Keratinocyte (primary cell): ENCODE measurements around the gene PTPRD. TPM values are rescaled to one million over a fixed set of nuclear protein-coding genes. Genes with fewer than 3 reads are reported as not detected.

ENCODE experiments used
- DNase-seq: peaks from one replicate; pipeline ENCODE4 v3.0.0-alpha.2; 2011; ENCODE audit warnings: low read depth, missing footprints, low spot score
- FAIRE-seq: peaks from 2 replicates; lab custom pipeline; 2011; peaks lifted over from hg19 to GRCh38; lab: Jason Lieb, UNC
- H2AFZ ChIP-seq: 2 replicates; pipeline ENCODE4 v1.6.0; 2012; ENCODE audit warnings: low read length, control low read depth, inconsistent platforms; ENCODE audit not compliant: control insufficient read depth
- H3K27ac ChIP-seq: 2 replicates; pipeline ENCODE4 v1.5.1; 2011; ENCODE audit warnings: low read length; ENCODE audit not compliant: control insufficient read depth, insufficient read depth
- H3K27me3 ChIP-seq: 3 replicates; pipeline ENCODE4 v1.6.0; 2011; ENCODE audit warnings: low read length; ENCODE audit not compliant: control insufficient read depth, insufficient read depth; ENCODE audit errors: extremely low read depth
- H3K36me3 ChIP-seq, 2 experiments: 2 replicates in 1 of 2; 3 replicates in 1 of 2; pipeline ENCODE4 v1.5.1; 2011; ENCODE audit warnings: low read length in 2 of 2, mild to moderate bottlenecking in 1 of 2; ENCODE audit not compliant: control insufficient read depth in 2 of 2, insufficient read depth in 2 of 2; ENCODE audit errors: extremely low read depth in 1 of 2
- H3K4me1 ChIP-seq: 3 replicates; pipeline ENCODE4 v1.5.1; 2011; ENCODE audit warnings: low read length; ENCODE audit not compliant: control insufficient read depth, insufficient read depth; ENCODE audit errors: extremely low read depth
- H3K4me2 ChIP-seq: 3 replicates; pipeline ENCODE4 v1.6.0; 2011; ENCODE audit warnings: low read depth, low read length; ENCODE audit not compliant: control insufficient read depth, insufficient read depth; ENCODE audit errors: extremely low read depth
- H3K4me3 ChIP-seq, 3 experiments: fragments of 200-600 bp in 1 of 3; sonication (generic) in 1 of 3; 2 replicates in 2 of 3; 3 replicates in 1 of 3; pipeline ENCODE4 v1.5.1; 2011 to 2016; ENCODE audit warnings: low read length in 3 of 3, mild to moderate bottlenecking in 3 of 3, control low read depth in 2 of 3, inconsistent platforms in 1 of 3, low read depth in 1 of 3, mixed read lengths in 1 of 3, mixed run types in 1 of 3, moderate library complexity in 1 of 3; ENCODE audit not compliant: control insufficient read depth in 2 of 3, insufficient read depth in 2 of 3; ENCODE audit errors: extremely low read depth in 1 of 3
- H3K79me2 ChIP-seq: 2 replicates; pipeline ENCODE4 v1.6.0; 2012; ENCODE audit warnings: low read length; ENCODE audit not compliant: control insufficient read depth, insufficient read depth
- H3K9ac ChIP-seq: 3 replicates; pipeline ENCODE4 v1.6.0; 2011; ENCODE audit warnings: low read length; ENCODE audit not compliant: control insufficient read depth, insufficient read depth; ENCODE audit errors: extremely low read depth
- H3K9me1 ChIP-seq: 3 replicates; pipeline ENCODE4 v1.6.0; 2011; ENCODE audit warnings: low read length; ENCODE audit not compliant: control insufficient read depth, insufficient read depth; ENCODE audit errors: extremely low read depth
- H3K9me3 ChIP-seq: 2 replicates; pipeline ENCODE4 v1.5.1; 2012; ENCODE audit warnings: low read depth, low read length; ENCODE audit not compliant: control insufficient read depth
- H4K20me1 ChIP-seq: 3 replicates; pipeline ENCODE4 v1.6.0; 2011; ENCODE audit warnings: low read length; ENCODE audit not compliant: control insufficient read depth, insufficient read depth; ENCODE audit errors: extremely low read depth
- EZH2 ChIP-seq: IDR thresholded peaks from one replicate; pipeline ENCODE4 v1.6.1; 2012; ENCODE audit warnings: inconsistent platforms, mild to moderate bottlenecking, low read length, moderate library complexity
- dilution Hi-C: fragments of 300-500 bp; cut with MboI; formaldehyde crosslinking; loops from one replicate; pipeline ENCODE4 v1.7.0; 2020; ENCODE audit warnings: low sequenced_read_pairs; ENCODE audit not compliant: extremely low pct_ligation_motif_present
- polyA plus RNA-seq, 5 experiments: library from polyadenylated mRNA; depleted of rRNA in 3 of 5; stranded (reverse) in 3 of 5; stranded (forward) in 1 of 5; unstranded in 1 of 5; fragments of >200 nt; gene quantifications; 1 replicate in 1 of 5; 2 replicates in 3 of 5; 3 replicates in 1 of 5; pipeline versions ENCODE4 v1.2.1 to v1.2.3, GENCODE V29; 2011 to 2012; ENCODE audit warnings: missing spikeins in 2 of 5, low read depth in 1 of 5, low replicate concordance in 1 of 5
- TF ChIP-seq, protein P1 (sequence below), 3 experiments: IDR thresholded peaks in 1 of 3; conservative IDR thresholded peaks in 1 of 3; optimal IDR thresholded peaks in 1 of 3; 2 replicates in 2 of 3; 3 replicates in 1 of 3; pipeline versions ENCODE3 to v1.5.1; 2011; ENCODE audit warnings: low read length in 3 of 3, mild to moderate bottlenecking in 3 of 3, moderate library complexity in 2 of 3, control low read depth in 1 of 3, inconsistent platforms in 1 of 3; ENCODE audit not compliant: insufficient read depth in 2 of 3; ENCODE audit errors: extremely low read depth in 1 of 3

PTPRD gene
- polyA plus RNA-seq, 1 donor (not counting 4 experiments of a cell fraction or from before 2014, with no cell fraction given) = 0.10 TPM

- Histone ChIP-seq H3K27me3 (no peaks in the 10 kb centered on the region), H3K9me1 (no peaks in the 10 kb centered on the region), H3K4me3 (no peak overlapping the region), H2AFZ (no peak overlapping the region), H4K20me1 (no peaks in the 10 kb centered on the region), H3K4me2 (no peak overlapping the region), H3K79me2 (no peaks in the 10 kb centered on the region), H3K36me3 (no peaks in the 10 kb centered on the region), H3K4me1 (no peaks in the 10 kb centered on the region), H3K9me3 (no peaks in the 10 kb centered on the region), H3K27ac (no peak overlapping the region), H3K9ac (no peak overlapping the region)
- dilution Hi-C loops = no loop called here
- DNase-seq (no peak), FAIRE-seq (no peak)
- TF ChIP-seq EZH2 = no peak
- TF ChIP-seq, protein P1, sequence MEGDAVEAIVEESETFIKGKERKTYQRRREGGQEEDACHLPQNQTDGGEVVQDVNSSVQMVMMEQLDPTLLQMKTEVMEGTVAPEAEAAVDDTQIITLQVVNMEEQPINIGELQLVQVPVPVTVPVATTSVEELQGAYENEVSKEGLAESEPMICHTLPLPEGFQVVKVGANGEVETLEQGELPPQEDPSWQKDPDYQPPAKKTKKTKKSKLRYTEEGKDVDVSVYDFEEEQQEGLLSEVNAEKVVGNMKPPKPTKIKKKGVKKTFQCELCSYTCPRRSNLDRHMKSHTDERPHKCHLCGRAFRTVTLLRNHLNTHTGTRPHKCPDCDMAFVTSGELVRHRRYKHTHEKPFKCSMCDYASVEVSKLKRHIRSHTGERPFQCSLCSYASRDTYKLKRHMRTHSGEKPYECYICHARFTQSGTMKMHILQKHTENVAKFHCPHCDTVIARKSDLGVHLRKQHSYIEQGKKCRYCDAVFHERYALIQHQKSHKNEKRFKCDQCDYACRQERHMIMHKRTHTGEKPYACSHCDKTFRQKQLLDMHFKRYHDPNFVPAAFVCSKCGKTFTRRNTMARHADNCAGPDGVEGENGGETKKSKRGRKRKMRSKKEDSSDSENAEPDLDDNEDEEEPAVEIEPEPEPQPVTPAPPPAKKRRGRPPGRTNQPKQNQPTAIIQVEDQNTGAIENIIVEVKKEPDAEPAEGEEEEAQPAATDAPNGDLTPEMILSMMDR (optimal IDR thresholded peaks at IDR 0.05 in 1 of 3, IDR thresholded peaks at IDR 0.05 in 1 of 3, conservative IDR thresholded peaks at IDR 0.05 in 1 of 3; ENCODE audit: extremely low read depth in 1 of 3, insufficient read depth in 2 of 3, low read length in 3 of 3) = peak; percentile 7 to 59 (median 45)
Observed at GRCh38 chr9:9790216-9790872, 822.5 kb downstream of the PTPRD start.

DNA sequence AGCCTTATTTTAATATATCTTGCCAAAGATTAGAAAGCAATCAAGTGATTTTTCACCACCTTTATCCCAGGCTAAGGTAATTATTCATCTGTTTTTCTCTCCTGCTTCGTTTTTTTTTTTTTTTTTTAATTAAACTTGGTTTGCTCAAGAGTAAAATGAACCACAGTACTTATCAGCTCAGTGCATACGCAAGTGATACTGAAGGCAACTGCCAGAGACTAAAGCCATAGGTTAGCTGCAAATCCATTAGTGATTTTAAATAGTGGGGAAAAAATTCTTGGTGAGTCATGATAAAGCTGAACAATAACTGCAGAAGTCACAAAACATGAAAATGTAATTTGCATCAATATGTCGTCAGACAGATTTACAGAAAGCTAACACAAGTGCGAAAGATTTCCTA is 829.1 kb downstream of the PTPRD start:
- dilution Hi-C loops = no loop called here
- no peaks in the 10 kb centered on the region for H3K36me3 ChIP-seq
- H3K79me2 ChIP-seq = no peaks in the 10 kb centered on the region
- H3K27ac ChIP-seq = no peak overlapping the region
- no peaks in the 10 kb centered on the region for H3K9me1 ChIP-seq
- no peak overlapping the region for H3K4me2 ChIP-seq
- no peaks in the 10 kb centered on the region for H3K4me1 ChIP-seq
- H3K9me3 ChIP-seq = no peaks in the 10 kb centered on the region
- no peaks in the 10 kb centered on the region for H4K20me1 ChIP-seq
- FAIRE-seq = no peak
- H3K27me3 ChIP-seq = no peaks in the 10 kb centered on the region
- no peak overlapping the region for H2AFZ ChIP-seq
- no peak for DNase-seq
- no peak overlapping the region for H3K4me3 ChIP-seq
- H3K9ac ChIP-seq = no peak overlapping the region
- no peak for TF ChIP-seq EZH2
- TF ChIP-seq, protein P1 (optimal IDR thresholded peaks at IDR 0.05 in 1 of 3, IDR thresholded peaks at IDR 0.05 in 1 of 3, conservative IDR thresholded peaks at IDR 0.05 in 1 of 3; ENCODE audit: extremely low read depth in 1 of 3, insufficient read depth in 2 of 3, low read length in 3 of 3) = no peak
